Activated CD8-positive, alpha-beta memory T cell treated with anti-CD3 and anti-CD28 coated beads for 48 hours (primary cell): ENCODE data around the gene WDR43.
"Not testable (repeated sequence)": the region's sequence is repeated elsewhere in the genome, so short reads cannot be mapped to it uniquely, and the experiment has no call there.

Experiments
- DNase-seq, 3 experiments: peaks; one replicate each; pipeline ENCODE4 v3.0.0-alpha.2; 2020; ENCODE audit warnings: low read depth in 2 of 3, low spot score in 2 of 3

The WDR43 gene

GRCh38 chr2:28958689-28959088, 64.2 kb downstream of the WDR43 start:
- DNase-seq = no peak

- no peak for DNase-seq
These were observed 65.9 kb downstream of the WDR43 start for GRCh38 chr2:28960401-28960800.

- no peak for DNase-seq
These were observed 68.0 kb downstream of the WDR43 start for GRCh38 chr2:28962505-28962904.

GRCh38 chr2:28970464-28971160, 76.1 kb downstream of the WDR43 start:
- DNase-seq = no peak

- no peak for DNase-seq
These were observed 78.4 kb downstream of the WDR43 start for GRCh38 chr2:28972778-28973335.

GRCh38 chr2:28974252-28974651, 79.8 kb downstream of the WDR43 start:
- no peak for DNase-seq

- DNase-seq = no peak
These were observed 81.2 kb downstream of the WDR43 start for GRCh38 chr2:28975671-28976070.

- no peak for DNase-seq
These were observed 82.1 kb downstream of the WDR43 start for GRCh38 chr2:28976584-28976983.

- DNase-seq = no peak
These were observed 82.9 kb downstream of the WDR43 start for GRCh38 chr2:28977176-28977875.

- not testable (repeated sequence) for DNase-seq
These were observed 83.5 kb downstream of the WDR43 start for GRCh38 chr2:28978001-28978400.

- no peak for DNase-seq
These were observed 84.1 kb downstream of the WDR43 start for GRCh38 chr2:28978606-28979005.

- DNase-seq = no peak
These were observed 84.6 kb downstream of the WDR43 start for GRCh38 chr2:28979041-28979440.

GRCh38 chr2:28979576-28980366, 85.3 kb downstream of the WDR43 start:
- no peak for DNase-seq

- DNase-seq = no peak
These were observed 86.0 kb downstream of the WDR43 start for GRCh38 chr2:28980368-28981015.

- DNase-seq = no peak
These were observed 86.6 kb downstream of the WDR43 start, which contains the start of gene TOGARAM2 for GRCh38 chr2:28981016-28981441. TOGARAM2 (plus strand) TSS chr2:28981298; CDS start chr2:28994835, 13,537 bp downstream.

- no peak for DNase-seq
These were observed 87.3 kb downstream of the WDR43 start for GRCh38 chr2:28981620-28982376.

GRCh38 chr2:28982381-28982950, 88.0 kb downstream of the WDR43 start:
- no peak for DNase-seq

GRCh38 chr2:28986429-28986828, 92.0 kb downstream of the WDR43 start:
- no peak for DNase-seq

- no peak for DNase-seq
These were observed 95.5 kb downstream of the WDR43 start for GRCh38 chr2:28989973-28990372.

- DNase-seq = no peak
These were observed 96.0 kb downstream of the WDR43 start for GRCh38 chr2:28990445-28990844.
